Subcutaneous adipose tissue (tissue), 4 donors: ENCODE results near the gene PGGT1B. TPM values are rescaled to one million over a fixed set of nuclear protein-coding genes. Genes with fewer than 3 reads are reported as not detected.

Experiments used
- total RNA-seq, 4 donors: library from RNA; depleted of rRNA; stranded (reverse); fragments of >200 nt; gene quantifications; one replicate each; pipeline ENCODE4 v1.1.0, GENCODE V29; 2016
- TF ChIP-seq, protein P1 (sequence below): fragments of 450-650 bp; IDR thresholded peaks from one replicate; pipeline ENCODE4 v1.5.1; 2016; ENCODE audit warnings: low read depth, mild to moderate bottlenecking, control low read depth, antibody characterized with exemption, moderate library complexity

The PGGT1B gene
- total RNA-seq, 4 donors from 2014 or later, result 9.8 to 24.1 (median 11.3) TPM

DNA sequence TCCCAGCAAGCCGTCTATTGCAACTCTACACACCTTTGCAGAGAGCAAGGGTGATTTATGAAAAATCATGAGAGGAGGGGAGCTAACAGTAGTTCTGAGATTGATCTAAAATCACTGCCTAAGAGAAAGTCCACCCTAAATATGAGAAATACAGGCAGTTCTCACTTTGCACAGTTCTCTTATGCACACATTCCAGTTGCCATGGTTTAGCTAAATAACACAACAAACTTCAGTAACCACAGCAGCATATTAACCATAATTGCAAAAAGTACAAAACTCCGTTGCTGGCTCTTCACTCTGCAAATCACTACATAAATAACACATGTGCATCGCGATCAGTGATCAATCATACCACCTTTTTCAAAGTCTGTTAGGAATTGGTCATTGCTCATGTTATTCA lies 31.1 kb downstream of the PGGT1B start:
- TF ChIP-seq, protein P1, sequence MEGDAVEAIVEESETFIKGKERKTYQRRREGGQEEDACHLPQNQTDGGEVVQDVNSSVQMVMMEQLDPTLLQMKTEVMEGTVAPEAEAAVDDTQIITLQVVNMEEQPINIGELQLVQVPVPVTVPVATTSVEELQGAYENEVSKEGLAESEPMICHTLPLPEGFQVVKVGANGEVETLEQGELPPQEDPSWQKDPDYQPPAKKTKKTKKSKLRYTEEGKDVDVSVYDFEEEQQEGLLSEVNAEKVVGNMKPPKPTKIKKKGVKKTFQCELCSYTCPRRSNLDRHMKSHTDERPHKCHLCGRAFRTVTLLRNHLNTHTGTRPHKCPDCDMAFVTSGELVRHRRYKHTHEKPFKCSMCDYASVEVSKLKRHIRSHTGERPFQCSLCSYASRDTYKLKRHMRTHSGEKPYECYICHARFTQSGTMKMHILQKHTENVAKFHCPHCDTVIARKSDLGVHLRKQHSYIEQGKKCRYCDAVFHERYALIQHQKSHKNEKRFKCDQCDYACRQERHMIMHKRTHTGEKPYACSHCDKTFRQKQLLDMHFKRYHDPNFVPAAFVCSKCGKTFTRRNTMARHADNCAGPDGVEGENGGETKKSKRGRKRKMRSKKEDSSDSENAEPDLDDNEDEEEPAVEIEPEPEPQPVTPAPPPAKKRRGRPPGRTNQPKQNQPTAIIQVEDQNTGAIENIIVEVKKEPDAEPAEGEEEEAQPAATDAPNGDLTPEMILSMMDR, result no peak

DNA sequence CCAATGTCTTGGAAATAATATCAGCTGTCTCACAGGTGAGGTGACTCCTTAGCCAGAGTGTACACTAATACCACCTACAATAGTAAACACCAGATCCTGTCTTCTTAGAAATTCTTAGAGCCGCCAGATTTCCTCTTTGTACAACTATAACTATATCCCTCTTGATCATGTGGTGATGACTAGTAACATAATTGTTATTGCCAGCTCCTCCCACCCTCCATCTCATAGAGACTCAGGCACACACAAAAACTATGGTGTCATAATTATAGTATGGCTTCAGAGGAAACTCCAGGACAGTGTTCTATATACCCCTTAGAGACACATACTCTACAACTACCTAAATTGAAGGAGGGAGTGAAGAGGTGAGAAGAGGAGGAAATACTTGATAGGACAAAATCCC lies 33.1 kb downstream of the PGGT1B start:
- TF ChIP-seq, protein P1, result no peak

DNA sequence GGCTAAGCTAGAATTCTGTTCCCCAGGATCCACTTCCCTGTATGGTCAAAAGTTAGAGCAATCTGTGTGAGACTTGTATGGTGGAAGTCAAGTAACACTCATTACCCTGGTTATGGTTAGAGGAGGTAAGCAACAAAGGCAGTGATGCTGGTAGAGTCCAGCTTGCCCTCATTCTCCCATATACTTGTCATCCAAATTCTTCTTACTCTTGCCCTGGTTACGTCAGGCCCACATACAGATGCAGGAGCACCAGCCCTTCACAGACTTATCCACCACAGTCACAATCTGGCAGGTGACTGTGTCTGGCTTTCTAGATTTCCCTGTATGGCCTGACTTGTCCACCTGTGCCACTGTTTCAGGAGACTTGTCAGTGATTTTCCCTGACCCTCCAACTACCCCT lies 35.4 kb downstream of the PGGT1B start:
- TF ChIP-seq, protein P1, result no peak

DNA sequence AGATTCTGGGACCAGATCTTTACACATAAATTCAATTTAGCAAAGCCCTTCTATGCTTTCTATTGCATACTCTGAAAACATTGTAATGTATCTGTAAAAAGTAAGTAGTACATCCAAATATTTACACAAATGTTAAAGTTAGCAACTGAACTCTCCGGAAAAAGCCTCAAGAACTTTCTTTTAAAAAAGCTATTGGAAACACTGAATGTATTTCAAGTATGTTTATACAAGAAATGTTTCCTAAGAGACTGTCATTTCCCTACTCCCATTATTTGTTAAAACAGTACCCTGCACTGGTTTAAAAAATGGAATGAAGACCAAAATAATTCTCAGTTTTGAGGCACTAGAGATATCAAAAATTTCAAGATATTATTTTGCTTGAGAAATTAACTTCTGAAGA lies 48.1 kb downstream of the PGGT1B start:
- TF ChIP-seq, protein P1, result no peak

DNA sequence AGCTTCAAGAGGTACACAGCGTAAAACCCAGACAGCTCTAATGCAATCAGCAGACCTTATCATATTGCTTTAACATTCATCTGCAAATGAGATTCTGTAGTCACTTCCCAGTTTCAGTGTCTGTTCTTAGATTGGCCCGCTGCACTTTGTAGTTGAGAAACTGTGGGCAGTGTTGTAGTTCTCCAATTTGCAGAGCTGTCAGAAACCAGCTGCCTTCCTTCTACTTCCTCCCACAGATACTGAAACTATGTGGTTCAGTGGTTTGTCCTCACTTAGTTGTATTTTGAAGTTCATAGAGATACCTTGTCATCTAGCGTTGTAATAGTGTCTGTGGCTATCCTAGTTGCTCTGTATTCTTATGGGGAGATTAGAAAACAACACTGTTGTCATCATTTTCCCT lies 53.4 kb downstream of the PGGT1B start:
- TF ChIP-seq, protein P1, result no peak

DNA sequence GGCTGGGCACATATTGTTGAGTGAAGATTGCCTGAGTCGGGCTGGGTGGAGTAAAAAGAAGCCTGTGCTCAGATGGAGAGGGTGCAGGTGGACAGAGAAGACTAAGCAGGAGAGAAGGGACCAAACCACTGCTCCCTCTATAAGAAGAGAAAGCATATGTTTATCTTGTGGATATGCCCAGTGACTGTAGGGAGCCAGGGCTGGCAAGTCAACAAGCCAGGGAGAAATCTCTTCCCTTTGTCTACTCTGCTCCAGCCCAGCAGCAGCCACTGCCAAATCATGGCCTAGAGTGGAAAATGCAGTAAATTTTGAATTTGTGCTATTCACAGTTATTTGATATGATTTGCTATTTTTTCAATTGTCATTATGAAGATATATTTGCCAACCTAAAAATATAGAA lies 59.7 kb downstream of the PGGT1B start:
- TF ChIP-seq, protein P1, result no peak

DNA sequence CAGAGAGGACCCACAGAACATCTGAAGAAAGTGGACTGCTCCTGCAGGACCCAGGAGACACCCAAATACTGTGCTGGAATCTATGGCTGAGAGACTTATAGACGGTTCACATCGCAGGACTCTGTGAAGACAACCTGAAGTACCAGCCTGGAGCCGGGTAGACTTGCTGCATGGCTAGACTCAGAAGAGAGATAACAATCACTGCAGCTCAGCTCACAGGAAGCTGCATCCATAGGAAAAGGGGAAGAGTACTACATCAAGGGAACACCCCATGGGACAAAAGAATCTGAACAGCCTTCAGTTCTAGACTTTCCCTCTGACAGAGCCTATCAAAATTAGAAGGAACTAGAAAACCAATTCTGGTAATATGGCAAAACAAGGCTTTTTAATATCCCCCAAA lies 66.5 kb downstream of the PGGT1B start:
- TF ChIP-seq, protein P1, result no peak
